ENCODE results near the gene C1QTNF4. TPM values are rescaled to one million over a fixed set of nuclear protein-coding genes. Genes with fewer than 3 reads are reported as not detected.

Gene C1QTNF4
- total and polyA plus RNA-seq, 9 of the 15 experiments (the other 6 are each of a cell fraction or from before 2014, with no cell fraction given): not detected

- TF ChIP-seq CGGBP1 (CRISPR knock-in tag; IDR thresholded peaks at IDR 0.05): peak; percentile 83; the same call in 1 of the 2 replicates
- no peak for TF ChIP-seq ZNF174 (CRISPR knock-in tag; IDR thresholded peaks at IDR 0.05)
- TF ChIP-seq KDM2B (CRISPR knock-in tag; IDR thresholded peaks at IDR 0.05): peak; percentile 87
- peak; percentile 57; the same call in 1 of the 2 replicates for TF ChIP-seq CREB3 (tag; conservative IDR thresholded peaks at IDR 0.05; ENCODE audit: low read depth)
- peak; percentile 60 for TF ChIP-seq HNRNPLL (IDR thresholded peaks at IDR 0.05; ENCODE audit: low read depth, low read length, poor library complexity, severe bottlenecking)
- TF ChIP-seq ZC3H8 (IDR thresholded peaks at IDR 0.05): peak; percentile 90; the same call in 1 of the 2 replicates
- no peak for TF ChIP-seq CBX2 (IDR thresholded peaks at IDR 0.05; ENCODE audit: insufficient read depth, low read length, poor library complexity, severe bottlenecking)
- TF ChIP-seq THRB (CRISPR knock-in tag; conservative IDR thresholded peaks at IDR 0.05): peak; percentile 51; the same call in 1 of the 2 replicates
- TF ChIP-seq BCL6 (CRISPR knock-in tag; IDR thresholded peaks at IDR 0.05): no peak
- peak; percentile 90 for TF ChIP-seq VEZF1 (CRISPR knock-in tag; IDR thresholded peaks at IDR 0.05)
- TF ChIP-seq ZNF354B (CRISPR knock-in tag; IDR thresholded peaks at IDR 0.05): no peak
- no peak for TF ChIP-seq HDAC6 (IDR thresholded peaks at IDR 0.05; ENCODE audit: low read depth, low read length)
- TF ChIP-seq SRSF3 (IDR thresholded peaks at IDR 0.05; ENCODE audit: insufficient read depth, low read length): no peak
- no peak for TF ChIP-seq HNRNPUL1 (IDR thresholded peaks at IDR 0.05; ENCODE audit: low read length)
- peak in 1 of 2 experiments; percentile 12; a peak in 1 of 4 replicates for TF ChIP-seq RAD21 (CRISPR knock-in tag; conservative IDR thresholded peaks at IDR 0.05 in 1 of 2, IDR thresholded peaks at IDR 0.05 in 1 of 2)
- peak; percentile 51 for TF ChIP-seq EHMT2 (IDR thresholded peaks at IDR 0.05)
- no peak for TF ChIP-seq PPARD (CRISPR knock-in tag; IDR thresholded peaks at IDR 0.05)
- peak in 1 of 2 experiments; percentile 97; a peak in 3 of 4 replicates for TF ChIP-seq BCLAF1 (IDR thresholded peaks at IDR 0.05; ENCODE audit: borderline replicate concordance in 1 of 2, control insufficient read depth in 1 of 2, low read depth in 2 of 2, low read length in 1 of 2)
- TF ChIP-seq HDAC3 (IDR thresholded peaks at IDR 0.05; ENCODE audit: borderline replicate concordance, partially characterized antibody): peak; percentile 80
Observed at GRCh38 chr11:47578524-47579494, 15.4 kb downstream of the C1QTNF4 start, which contains the start of the genes KBTBD4 and NDUFS3 (continued).

All from K562 (cell line).